ENCODE measurements around the gene SLC25A23.
"Not testable (repeated sequence)": the region's sequence is repeated elsewhere in the genome, so short reads cannot be mapped to it uniquely, and the experiment has no call there.

SLC25A23 gene

GRCh38 chr19:6459262-6460098, at the start of gene SLC25A23:
TSS of gene SLC25A23 (minus strand) at chr19:6459792. CDS start at chr19:6459628, 164 bp downstream.
- DNase-seq = peak; percentile 38

- DNase-seq = not testable (repeated sequence)
Measured at GRCh38 chr19:6508028-6508771, 48.6 kb upstream of the SLC25A23 start.

GRCh38 chr19:6503407-6504201, 44.0 kb upstream of the SLC25A23 start:
- no peak for DNase-seq

GRCh38 chr19:6501740-6502648, 42.4 kb upstream of the SLC25A23 start, which contains the start of gene TUBB4A:
TSS of gene TUBB4A (minus strand) at chr19:6502309. CDS start at chr19:6502212, 97 bp downstream.
- no peak for DNase-seq

- no peak for DNase-seq
Measured at GRCh38 chr19:6500837-6501739, 41.5 kb upstream of the SLC25A23 start.

GRCh38 chr19:6499052-6499790, 39.6 kb upstream of the SLC25A23 start:
- no peak for DNase-seq

DNA sequence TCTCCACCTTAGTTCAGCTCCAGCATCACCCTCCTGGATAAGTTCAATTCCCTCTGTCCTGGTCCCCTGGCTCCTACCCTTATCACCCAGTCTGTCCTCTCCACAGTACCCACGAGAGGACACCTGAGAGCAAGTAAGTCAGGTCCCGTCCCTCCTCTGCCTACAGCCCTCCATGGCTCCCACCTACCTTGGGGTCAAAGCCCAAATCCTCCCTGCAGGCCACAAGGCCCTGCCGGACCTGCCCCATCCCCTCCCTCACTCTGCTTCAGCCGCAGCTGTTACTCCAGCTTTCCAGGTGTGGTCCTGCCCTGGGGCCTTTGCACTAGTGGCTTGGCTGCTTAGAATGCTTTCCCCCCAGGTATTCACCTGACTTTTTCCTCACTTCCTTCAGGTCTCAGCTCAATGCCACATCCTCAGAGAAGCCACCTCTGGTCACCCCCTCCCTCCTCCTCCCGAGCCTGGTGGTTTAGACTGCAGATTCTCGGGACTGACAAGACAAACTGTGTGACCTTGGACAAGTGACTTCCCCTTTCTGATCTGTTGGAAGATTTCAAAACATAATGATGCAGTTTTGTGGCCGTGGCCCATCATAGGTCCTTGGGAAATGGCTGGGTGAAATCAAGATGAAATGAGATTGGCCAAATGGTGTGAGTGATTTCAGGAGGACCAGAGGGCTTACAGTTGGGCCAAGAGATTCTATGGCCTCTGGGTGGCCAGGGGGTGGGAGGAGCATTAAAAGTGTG, 38.9 kb upstream of the SLC25A23 start:
- no peak for DNase-seq

GRCh38 chr19:6495947-6496346, 36.4 kb upstream of the SLC25A23 start:
- no peak for DNase-seq

DNA sequence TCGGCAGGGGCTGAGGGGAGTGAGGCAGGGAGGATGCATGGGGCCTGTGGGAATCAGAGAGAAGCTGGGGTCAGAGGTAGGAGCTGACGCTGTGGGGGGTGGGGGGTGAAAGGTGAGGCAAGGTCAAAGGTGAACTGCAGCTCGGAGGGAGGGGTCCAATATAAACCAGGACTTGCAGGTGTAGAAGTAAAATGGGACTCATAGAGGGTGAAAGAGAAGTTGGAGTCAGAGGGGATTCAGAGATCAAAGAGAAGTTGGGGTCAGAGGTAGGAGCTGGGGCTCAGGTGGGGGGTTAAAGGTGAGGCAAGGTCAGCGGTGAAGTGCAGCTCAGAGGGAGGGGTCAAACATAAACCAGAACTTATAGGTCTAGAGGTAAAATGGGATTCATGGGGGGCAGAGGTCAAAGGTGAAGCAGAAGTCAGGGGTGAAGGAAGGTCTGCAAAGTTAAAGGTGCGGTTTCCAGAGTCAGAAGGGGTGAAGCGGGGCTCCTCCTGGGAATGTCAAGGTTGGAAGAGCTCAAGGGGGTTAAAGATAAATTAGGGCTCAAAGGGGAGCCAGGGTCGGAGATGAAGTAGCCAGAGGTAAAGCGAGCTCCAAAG, 34.9 kb upstream of the SLC25A23 start:
- no peak for DNase-seq

DNA sequence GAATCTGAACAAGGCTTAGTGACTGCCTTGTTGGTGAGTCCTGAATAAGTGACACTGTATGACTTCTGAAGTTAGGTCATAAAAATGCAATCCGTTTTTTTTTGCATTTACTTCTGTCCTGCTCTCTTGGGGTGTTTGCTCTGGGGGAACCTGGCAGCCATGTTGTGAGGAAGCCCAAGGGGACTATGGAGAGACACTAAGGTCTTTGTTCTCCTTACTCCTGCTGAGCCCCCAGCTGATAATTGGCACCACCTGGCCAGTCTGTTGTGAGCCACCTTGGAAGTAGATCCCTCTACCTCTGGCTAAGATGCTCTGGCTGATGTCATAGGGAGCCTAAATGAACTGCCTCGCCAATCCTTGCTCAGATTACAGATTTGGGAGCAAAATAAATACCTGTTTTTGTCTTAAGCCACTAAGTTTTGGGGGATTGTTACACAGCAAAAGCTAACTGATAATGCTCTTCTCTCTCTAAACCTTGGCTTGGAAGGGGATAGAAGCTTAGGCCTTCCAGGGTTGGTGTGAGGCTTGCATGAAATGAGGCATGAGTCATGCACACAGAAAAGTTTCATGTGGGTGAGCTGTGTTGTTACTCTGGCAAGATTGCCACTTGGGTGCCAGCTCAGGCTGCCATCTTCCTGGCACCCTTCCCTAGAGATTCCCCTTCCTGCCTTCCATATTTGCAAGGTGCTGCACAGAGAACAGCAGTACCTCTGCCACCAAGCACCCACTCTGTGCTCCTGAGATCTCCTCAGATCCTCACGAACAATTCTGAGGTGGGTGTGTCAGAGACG, 32.4 kb upstream of the SLC25A23 start:
- DNase-seq = no peak

- DNase-seq = no peak
Measured at GRCh38 chr19:6490134-6490533, 30.5 kb upstream of the SLC25A23 start.

DNA sequence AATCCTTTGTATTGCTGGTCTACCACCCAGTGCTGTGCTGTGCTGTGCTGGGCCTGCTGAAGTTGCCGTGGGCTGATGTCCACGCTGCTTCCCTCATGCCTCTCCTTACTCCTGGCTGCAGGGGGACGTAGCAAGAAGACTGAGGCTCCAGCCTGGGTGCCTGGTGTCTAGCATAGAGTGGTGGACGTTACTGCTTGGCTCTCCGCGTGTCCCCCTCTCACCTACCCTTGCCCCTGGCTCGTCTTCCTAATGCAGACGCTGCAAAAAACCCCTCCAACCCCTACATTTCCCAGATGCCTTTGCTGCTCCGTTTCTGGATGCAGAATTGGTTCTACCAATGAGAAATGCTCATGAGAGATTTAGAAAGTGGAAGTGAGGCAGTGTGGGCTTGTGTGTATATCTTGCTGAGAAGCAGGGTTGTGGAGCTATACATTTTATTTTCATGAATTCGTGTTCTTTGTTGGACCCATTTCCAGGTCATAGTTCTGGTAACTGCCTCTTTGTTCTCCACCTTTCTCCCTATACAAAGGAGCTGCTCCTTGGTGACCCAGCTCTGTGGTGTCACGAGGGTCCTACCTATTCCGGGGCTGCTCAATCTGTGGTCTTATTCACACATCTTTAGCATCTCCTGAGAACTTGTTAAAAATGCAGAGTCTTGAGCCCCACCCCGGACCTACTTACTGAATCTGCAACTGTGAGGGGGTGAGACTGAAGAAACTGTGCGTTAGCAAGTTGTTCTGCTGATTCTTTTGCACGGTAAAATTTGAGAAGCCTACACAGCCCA, 29.9 kb upstream of the SLC25A23 start:
- DNase-seq = no peak

DNA sequence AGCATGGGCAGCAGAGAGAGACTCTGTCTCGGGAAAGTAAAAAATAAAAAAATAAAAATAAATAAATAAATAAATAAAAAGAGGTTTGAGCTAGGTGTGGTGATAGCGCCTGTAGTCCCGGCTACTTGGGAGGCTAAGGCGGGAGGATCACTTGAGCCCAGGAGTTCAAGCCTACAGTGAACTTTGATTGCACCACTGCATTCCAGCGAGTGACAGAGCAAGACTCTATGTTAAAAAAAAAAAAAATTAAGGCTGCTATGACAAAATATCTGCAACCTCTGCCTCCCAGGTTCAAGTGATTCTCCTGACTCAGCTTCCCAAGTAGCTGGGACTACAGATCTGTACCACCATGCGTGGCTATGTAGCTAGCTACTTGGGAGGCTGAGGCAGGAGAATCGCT, 25.2 kb upstream of the SLC25A23 start:
- DNase-seq = no peak

GRCh38 chr19:6484230-6484629, 24.6 kb upstream of the SLC25A23 start:
- DNase-seq = no peak

DNA sequence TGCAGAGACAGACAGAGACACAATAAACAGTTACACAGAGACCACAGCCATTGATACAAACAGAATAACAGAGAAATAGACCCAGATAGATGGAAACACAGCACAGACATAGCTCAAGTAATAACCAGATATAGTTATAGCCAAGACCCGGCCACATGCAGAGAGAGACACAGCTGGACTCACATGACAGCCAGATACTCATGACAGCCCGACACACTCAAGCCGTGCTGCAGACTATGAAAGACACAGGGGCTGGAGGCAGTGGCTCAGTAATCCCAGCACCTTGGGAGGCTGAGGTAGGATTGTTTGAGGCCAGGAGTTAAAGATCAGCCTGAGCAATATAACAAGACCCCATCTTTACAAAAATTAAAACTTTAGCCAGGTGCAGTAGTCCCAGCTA, 23.6 kb upstream of the SLC25A23 start:
- DNase-seq = no peak

DNA sequence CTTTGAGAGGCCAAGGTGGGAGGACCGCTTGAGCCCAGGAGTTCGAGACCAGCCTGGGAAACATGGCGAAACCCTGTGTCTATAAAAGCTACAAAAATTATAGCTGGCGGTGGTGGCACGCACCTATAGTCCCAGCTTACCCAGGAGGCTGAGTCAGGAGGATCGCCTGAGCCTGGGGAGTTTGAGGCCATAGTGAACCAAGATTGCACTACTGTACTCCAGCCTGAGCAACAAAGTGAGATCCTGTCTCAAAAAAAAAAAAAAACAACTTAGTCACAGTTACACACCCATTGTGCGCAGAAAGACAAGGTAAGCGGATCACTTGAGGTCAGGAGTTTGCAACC, 22.7 kb upstream of the SLC25A23 start:
- no peak for DNase-seq

- peak; percentile 51 for DNase-seq
Measured at GRCh38 chr19:6481541-6482342, 22.1 kb upstream of the SLC25A23 start, which contains the start of gene DENND1C. TSS of gene DENND1C (minus strand) at chr19:6481787. CDS start at chr19:6481695, 92 bp downstream.

All from activated CD4-positive, alpha-beta T cell treated with anti-CD3 and anti-CD28 coated beads for 1 hour (primary cell).